ENCODE results near the gene LCLAT1.
A peak's percentile ranks its signal among the peaks of the same experiment; 100 is the strongest.

Gene LCLAT1

GRCh38 chr2:30654404-30654803 is 207.4 kb downstream of the LCLAT1 start:
- H3K9ac ChIP-seq (ENCODE audit: low read length in 2 of 2): no peak overlapping the region
- no peak overlapping the region for H3K27ac ChIP-seq (ENCODE audit: low read length)
- no peaks in the 10 kb centered on the region for H3K4me1 ChIP-seq (ENCODE audit: control insufficient read depth, insufficient read depth, low read length)

DNA sequence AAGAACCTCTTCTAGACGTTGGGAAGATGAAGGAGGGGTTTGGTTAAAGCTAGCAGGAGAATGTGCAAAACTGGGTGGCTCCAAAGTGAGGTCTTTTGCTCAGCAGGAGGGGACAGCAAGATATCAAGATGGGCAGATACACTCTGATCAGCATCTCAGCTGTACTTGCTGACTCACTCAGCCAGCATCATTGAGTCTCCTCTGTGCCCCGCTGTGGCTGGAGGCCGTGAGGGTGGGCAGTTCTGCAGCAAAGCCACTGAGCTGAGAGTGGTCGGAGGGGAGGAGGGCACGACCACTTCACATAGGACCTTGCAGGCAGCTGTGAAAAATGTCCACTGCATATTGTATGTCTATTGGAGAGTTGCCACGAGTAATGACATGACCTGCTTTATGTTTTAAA is 208.2 kb downstream of the LCLAT1 start:
- Histone ChIP-seq H3K36me3 (ENCODE audit: control insufficient read depth in 2 of 2, insufficient read depth in 2 of 2, low read length in 2 of 2) (no peaks in the 10 kb centered on the region), H3K4me3 (ENCODE audit: low read length in 2 of 2) (no peak overlapping the region), H3K9me3 (ENCODE audit: control insufficient read depth in 2 of 2, low read length in 2 of 2) (no peaks in the 10 kb centered on the region), H3K9ac (ENCODE audit: low read length in 2 of 2) (no peak overlapping the region), H3K4me1 (ENCODE audit: control insufficient read depth, insufficient read depth, low read length) (no peaks in the 10 kb centered on the region), H3K27me3 (ENCODE audit: control insufficient read depth in 1 of 2, insufficient read depth in 2 of 2, low read length in 2 of 2) (no peaks in the 10 kb centered on the region), H3K27ac (ENCODE audit: low read length) (no peak overlapping the region)

More at GRCh38 chr2:30654404-30654803, 207.4 kb downstream of the LCLAT1 start:
- H3K9me3 ChIP-seq (ENCODE audit: control insufficient read depth in 2 of 2, low read length in 2 of 2): no peaks in the 10 kb centered on the region
- no peaks in the 10 kb centered on the region for H3K27me3 ChIP-seq (ENCODE audit: control insufficient read depth in 1 of 2, insufficient read depth in 2 of 2, low read length in 2 of 2)
- no peaks in the 10 kb centered on the region for H3K36me3 ChIP-seq (ENCODE audit: control insufficient read depth in 2 of 2, insufficient read depth in 2 of 2, low read length in 2 of 2)
- H3K4me3 ChIP-seq (ENCODE audit: low read length in 2 of 2): no peak overlapping the region

DNA sequence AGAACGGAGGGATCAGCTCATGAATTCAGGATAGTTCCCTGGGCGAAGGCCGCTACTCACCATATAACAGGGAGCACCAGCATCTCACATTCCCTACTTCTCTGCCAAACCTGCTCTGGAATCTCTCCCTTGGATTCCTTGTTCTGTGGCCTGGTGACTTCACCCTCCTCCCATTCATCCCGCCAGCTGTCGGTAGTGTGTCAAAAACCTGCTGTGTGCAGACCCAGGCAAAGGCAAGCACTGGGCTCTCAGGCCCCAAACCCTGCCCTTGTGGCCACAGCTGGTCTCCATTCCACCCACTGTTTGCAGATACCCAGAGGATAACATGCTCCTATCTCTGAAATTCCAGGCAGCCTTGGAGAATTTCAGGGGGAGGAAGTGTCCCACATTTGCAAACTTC is 208.6 kb downstream of the LCLAT1 start:
- Histone ChIP-seq H3K27me3 (ENCODE audit: control insufficient read depth in 1 of 2, insufficient read depth in 2 of 2, low read length in 2 of 2) (no peaks in the 10 kb centered on the region), H3K9ac (ENCODE audit: low read length in 2 of 2) (no peak overlapping the region), H3K36me3 (ENCODE audit: control insufficient read depth in 2 of 2, insufficient read depth in 2 of 2, low read length in 2 of 2) (no peaks in the 10 kb centered on the region), H3K4me3 (ENCODE audit: low read length in 2 of 2) (no peak overlapping the region), H3K9me3 (ENCODE audit: control insufficient read depth in 2 of 2, low read length in 2 of 2) (no peaks in the 10 kb centered on the region), H3K27ac (ENCODE audit: low read length) (no peak overlapping the region), H3K4me1 (ENCODE audit: control insufficient read depth, insufficient read depth, low read length) (no peaks in the 10 kb centered on the region)

GRCh38 chr2:30656079-30656478 is 209.0 kb downstream of the LCLAT1 start:
- no peaks in the 10 kb centered on the region for H3K4me1 ChIP-seq (ENCODE audit: control insufficient read depth, insufficient read depth, low read length)
- H3K27ac ChIP-seq (ENCODE audit: low read length): no peak overlapping the region
- no peaks in the 10 kb centered on the region for H3K9me3 ChIP-seq (ENCODE audit: control insufficient read depth in 2 of 2, low read length in 2 of 2)
- no peaks in the 10 kb centered on the region for H3K36me3 ChIP-seq (ENCODE audit: control insufficient read depth in 2 of 2, insufficient read depth in 2 of 2, low read length in 2 of 2)
- no peak overlapping the region for H3K4me3 ChIP-seq (ENCODE audit: low read length in 2 of 2)
- H3K27me3 ChIP-seq (ENCODE audit: control insufficient read depth in 1 of 2, insufficient read depth in 2 of 2, low read length in 2 of 2): no peaks in the 10 kb centered on the region
- no peak overlapping the region for H3K9ac ChIP-seq (ENCODE audit: low read length in 2 of 2)

DNA sequence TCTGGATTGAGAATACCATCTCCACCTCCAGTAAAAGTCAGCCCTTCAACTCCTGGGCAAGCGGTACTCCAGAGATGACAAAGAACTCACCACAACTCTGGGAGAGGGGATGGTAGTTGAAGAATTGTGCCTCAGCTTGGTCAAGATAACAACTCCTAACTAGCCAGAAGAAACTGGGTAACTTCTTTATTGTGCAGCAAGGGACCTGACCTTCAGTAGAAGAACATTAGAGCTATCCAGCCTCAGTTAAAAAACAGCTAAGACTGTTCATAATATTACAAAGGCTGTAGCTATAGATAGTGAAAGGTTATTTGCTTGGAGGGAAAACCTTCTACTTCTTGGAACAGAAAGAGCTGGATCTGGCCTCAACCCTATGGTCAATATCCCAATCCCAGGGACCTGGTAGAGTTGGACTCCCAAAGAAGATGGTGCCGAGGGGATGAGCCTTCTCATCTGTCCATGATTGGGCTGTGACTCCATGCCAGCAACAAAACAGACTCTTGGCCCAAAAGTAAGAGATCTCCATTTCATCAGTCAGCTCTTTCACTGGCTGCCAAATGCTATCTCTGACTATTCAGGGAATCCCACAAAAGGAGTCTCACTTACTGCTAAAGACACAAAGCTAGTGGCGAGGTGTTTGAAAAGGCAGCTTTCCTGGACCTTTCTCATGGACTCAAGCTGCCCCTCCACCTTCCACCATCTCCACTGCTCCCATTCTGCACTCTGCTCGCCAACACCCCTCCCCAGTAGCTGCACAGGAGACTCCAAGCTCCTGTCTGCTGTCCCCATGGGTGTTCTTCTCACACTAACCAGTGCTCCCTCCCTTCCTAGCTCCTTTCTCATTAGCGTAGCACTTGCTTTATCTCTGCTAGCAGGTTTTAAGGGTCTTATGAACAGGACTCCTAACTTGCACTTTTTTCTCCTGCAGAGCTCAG is 214.4 kb downstream of the LCLAT1 start:
- H3K9me3 ChIP-seq (ENCODE audit: control insufficient read depth in 2 of 2, low read length in 2 of 2): no peaks in the 10 kb centered on the region
- no peaks in the 10 kb centered on the region for H3K36me3 ChIP-seq (ENCODE audit: control insufficient read depth in 2 of 2, insufficient read depth in 2 of 2, low read length in 2 of 2)
- no peaks in the 10 kb centered on the region for H3K27me3 ChIP-seq (ENCODE audit: control insufficient read depth in 1 of 2, insufficient read depth in 2 of 2, low read length in 2 of 2)
- H3K4me1 ChIP-seq (ENCODE audit: control insufficient read depth, insufficient read depth, low read length): peaks cover 20% of the 10 kb centered on the region
- no peak overlapping the region for H3K27ac ChIP-seq (ENCODE audit: low read length)
- no peak overlapping the region for H3K9ac ChIP-seq (ENCODE audit: low read length in 2 of 2)
- H3K4me3 ChIP-seq (ENCODE audit: low read length in 2 of 2): no peak overlapping the region

DNA sequence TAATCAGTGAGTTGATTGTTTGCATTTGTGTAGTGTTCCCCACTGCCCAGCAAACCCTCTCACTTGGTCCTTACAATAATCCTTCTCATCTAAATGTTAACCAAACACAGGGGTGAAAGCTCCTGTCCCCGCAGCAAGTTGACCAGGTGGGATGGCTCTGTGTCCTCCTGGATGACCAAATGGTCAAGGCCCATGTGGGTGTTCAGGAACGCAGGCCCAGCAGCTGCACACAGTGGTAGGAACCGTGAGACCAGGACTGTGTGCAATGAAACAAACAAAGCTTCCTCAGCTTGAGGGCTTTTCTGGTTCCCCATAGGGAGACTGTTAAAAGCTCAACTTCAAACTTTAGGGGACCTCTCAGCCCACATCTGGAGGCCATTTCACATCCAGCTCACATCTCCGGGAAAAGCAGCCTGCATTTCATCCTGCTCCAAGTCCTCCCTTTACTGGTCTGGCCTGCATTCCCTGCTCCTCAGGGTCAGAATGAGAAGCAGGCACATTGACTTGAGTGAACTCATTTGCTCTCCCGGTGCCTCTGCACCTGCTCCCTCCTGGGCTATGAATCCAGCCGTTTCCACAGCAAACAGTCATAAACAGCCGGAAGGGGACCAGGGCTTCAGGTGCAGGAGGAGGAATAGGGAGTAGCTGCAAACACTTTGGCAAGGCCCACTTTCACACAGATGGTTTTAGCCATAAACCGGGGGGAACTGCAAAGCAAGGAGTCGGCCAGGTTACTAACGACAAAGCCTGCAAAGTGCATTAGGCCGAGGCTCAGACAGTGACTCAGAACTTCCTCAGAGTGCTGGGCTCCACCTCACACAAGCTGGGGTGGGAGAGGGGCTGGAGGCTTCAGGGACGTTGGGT is 215.5 kb downstream of the LCLAT1 start:
- H3K4me3 ChIP-seq (ENCODE audit: low read length in 2 of 2): no peak overlapping the region
- no peaks in the 10 kb centered on the region for H3K9me3 ChIP-seq (ENCODE audit: control insufficient read depth in 2 of 2, low read length in 2 of 2)

GRCh38 chr2:30663321-30663720 is 216.3 kb downstream of the LCLAT1 start:
- no peaks in the 10 kb centered on the region for H3K36me3 ChIP-seq (ENCODE audit: control insufficient read depth in 2 of 2, insufficient read depth in 2 of 2, low read length in 2 of 2)
- H3K27ac ChIP-seq (ENCODE audit: low read length): no peak overlapping the region

More for the DNA sequence above, 215.5 kb downstream of the LCLAT1 start:
- no peak overlapping the region for H3K27ac ChIP-seq (ENCODE audit: low read length)
- no peaks in the 10 kb centered on the region for H3K27me3 ChIP-seq (ENCODE audit: control insufficient read depth in 1 of 2, insufficient read depth in 2 of 2, low read length in 2 of 2)
- peaks cover 22% of the 10 kb centered on the region for H3K4me1 ChIP-seq (ENCODE audit: control insufficient read depth, insufficient read depth, low read length)
- H3K36me3 ChIP-seq (ENCODE audit: control insufficient read depth in 2 of 2, insufficient read depth in 2 of 2, low read length in 2 of 2): no peaks in the 10 kb centered on the region
- no peak overlapping the region for H3K9ac ChIP-seq (ENCODE audit: low read length in 2 of 2)

GRCh38 chr2:30663806-30664205 is 216.8 kb downstream of the LCLAT1 start:
- Histone ChIP-seq H3K36me3 (ENCODE audit: control insufficient read depth in 2 of 2, insufficient read depth in 2 of 2, low read length in 2 of 2) (no peaks in the 10 kb centered on the region), H3K9ac (ENCODE audit: low read length in 2 of 2) (no peak overlapping the region), H3K27ac (ENCODE audit: low read length) (no peak overlapping the region), H3K4me1 (ENCODE audit: control insufficient read depth, insufficient read depth, low read length) (peaks cover 22% of the 10 kb centered on the region), H3K4me3 (ENCODE audit: low read length in 2 of 2) (no peak overlapping the region), H3K27me3 (ENCODE audit: control insufficient read depth in 1 of 2, insufficient read depth in 2 of 2, low read length in 2 of 2) (no peaks in the 10 kb centered on the region), H3K9me3 (ENCODE audit: control insufficient read depth in 2 of 2, low read length in 2 of 2) (no peaks in the 10 kb centered on the region)

More at GRCh38 chr2:30663321-30663720, 216.3 kb downstream of the LCLAT1 start:
- Histone ChIP-seq H3K4me1 (ENCODE audit: control insufficient read depth, insufficient read depth, low read length) (peaks cover 22% of the 10 kb centered on the region), H3K4me3 (ENCODE audit: low read length in 2 of 2) (no peak overlapping the region), H3K9me3 (ENCODE audit: control insufficient read depth in 2 of 2, low read length in 2 of 2) (no peaks in the 10 kb centered on the region), H3K27me3 (ENCODE audit: control insufficient read depth in 1 of 2, insufficient read depth in 2 of 2, low read length in 2 of 2) (no peaks in the 10 kb centered on the region), H3K9ac (ENCODE audit: low read length in 2 of 2) (no peak overlapping the region)

DNA sequence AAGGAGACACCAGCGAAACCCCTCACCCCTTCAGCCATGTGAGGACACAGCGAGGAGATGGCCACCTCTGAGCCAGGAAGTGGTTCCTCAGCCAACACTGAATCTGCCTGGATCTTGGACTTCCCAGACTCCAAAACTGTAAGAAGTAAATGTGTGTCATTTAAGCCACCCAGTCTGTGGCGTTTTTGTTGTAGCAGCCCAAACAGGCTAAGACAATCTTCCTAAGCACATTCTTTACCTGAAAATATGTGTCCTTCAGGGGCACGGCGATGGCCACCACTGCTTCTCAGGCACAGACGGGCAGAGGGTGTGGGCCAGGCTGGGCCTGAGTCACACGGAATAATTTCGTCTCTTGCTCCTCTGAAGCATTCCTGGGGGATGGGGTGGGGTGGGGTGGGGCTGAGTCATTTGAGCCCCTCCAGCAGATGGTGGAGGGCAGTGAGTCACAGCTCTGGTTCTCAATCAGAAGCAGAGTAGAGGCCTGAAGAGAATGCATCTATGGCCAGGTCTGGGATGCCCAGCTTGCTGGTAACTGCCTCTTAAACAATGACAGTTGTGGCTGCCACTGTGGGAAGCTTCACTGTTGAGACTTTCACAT is 217.8 kb downstream of the LCLAT1 start:
- Histone ChIP-seq H3K36me3 (ENCODE audit: control insufficient read depth in 2 of 2, insufficient read depth in 2 of 2, low read length in 2 of 2) (no peaks in the 10 kb centered on the region), H3K27me3 (ENCODE audit: control insufficient read depth in 1 of 2, insufficient read depth in 2 of 2, low read length in 2 of 2) (no peaks in the 10 kb centered on the region), H3K4me3 (ENCODE audit: low read length in 2 of 2) (no peak overlapping the region), H3K27ac (ENCODE audit: low read length) (no peak overlapping the region), H3K9me3 (ENCODE audit: control insufficient read depth in 2 of 2, low read length in 2 of 2) (no peaks in the 10 kb centered on the region), H3K4me1 (ENCODE audit: control insufficient read depth, insufficient read depth, low read length) (peaks cover 22% of the 10 kb centered on the region), H3K9ac (ENCODE audit: low read length in 2 of 2) (no peak overlapping the region)

- Histone ChIP-seq H3K9me3 (ENCODE audit: control insufficient read depth in 2 of 2, low read length in 2 of 2) (peaks cover 0 to 3% of the 10 kb centered on the region in 2 donors), H3K36me3 (ENCODE audit: control insufficient read depth in 2 of 2, insufficient read depth in 2 of 2, low read length in 2 of 2) (no peaks in the 10 kb centered on the region), H3K9ac (ENCODE audit: low read length in 2 of 2) (no peak overlapping the region), H3K4me1 (ENCODE audit: control insufficient read depth, insufficient read depth, low read length) (peaks cover 22% of the 10 kb centered on the region), H3K27ac (ENCODE audit: low read length) (peak overlapping the region; percentile 75), H3K27me3 (ENCODE audit: control insufficient read depth in 1 of 2, insufficient read depth in 2 of 2, low read length in 2 of 2) (no peaks in the 10 kb centered on the region), H3K4me3 (ENCODE audit: low read length in 2 of 2) (no peak overlapping the region)
Measured at GRCh38 chr2:30665761-30666265, 218.8 kb downstream of the LCLAT1 start.
